Activated T-cell treated with anti-CD3 and anti-CD28 coated beads, Interleukin-2, amount 50 U/mL, for 72 hours (primary cell): ENCODE measurements around the gene RASSF9. TPM values are rescaled to one million over a fixed set of nuclear protein-coding genes. Genes with fewer than 3 reads are reported as not detected.

Experiments
- ATAC-seq, 2 donors: fragments of 150-1000 bp; cut with Tn5 transposase; replicated peaks in 1 of 2; 2 replicates each; pipeline ENCODE4 v1.10.0; 2021; ENCODE audit warnings: moderate library complexity in 2 of 2, mild to moderate bottlenecking in 1 of 2
- DNase-seq, 2 donors: peaks; one replicate each; pipeline ENCODE4 v3.0.0; 2021 to 2022; ENCODE audit warnings: mixed read lengths in 1 of 2
- H3K27ac Mint-ChIP-seq: one replicate; pipeline ENCODE4 v1.8.0; 2022; ENCODE audit warnings: mild to moderate bottlenecking, moderate library complexity, mixed read lengths
- H3K27me3 Mint-ChIP-seq: one replicate; pipeline ENCODE4 v1.8.0; 2022; ENCODE audit warnings: low read depth, mixed read lengths
- H3K36me3 Mint-ChIP-seq, 2 donors: one replicate each; pipeline ENCODE4 v1.8.0; 2022; ENCODE audit warnings: mixed read lengths in 2 of 2, mild to moderate bottlenecking in 1 of 2; ENCODE audit not compliant: insufficient read depth in 2 of 2
- H3K4me1 Mint-ChIP-seq: one replicate; pipeline ENCODE4 v1.8.0; 2022; ENCODE audit warnings: low read depth, mixed read lengths
- H3K4me3 Mint-ChIP-seq, 2 donors: one replicate each; pipeline ENCODE4 v1.8.0; 2022; ENCODE audit warnings: mild to moderate bottlenecking in 2 of 2, mixed read lengths in 2 of 2, moderate library complexity in 2 of 2
- H3K9me3 Mint-ChIP-seq, 2 donors: one replicate each; pipeline ENCODE4 v1.8.0; 2022; ENCODE audit warnings: mixed read lengths in 2 of 2
- total RNA-seq, 2 donors: library from RNA; stranded (reverse); gene quantifications; one replicate each; pipeline ENCODE4 v1.2.3, GENCODE V29; 2022

The RASSF9 gene
- total RNA-seq, 2 donors from 2014 or later: not detected

DNA sequence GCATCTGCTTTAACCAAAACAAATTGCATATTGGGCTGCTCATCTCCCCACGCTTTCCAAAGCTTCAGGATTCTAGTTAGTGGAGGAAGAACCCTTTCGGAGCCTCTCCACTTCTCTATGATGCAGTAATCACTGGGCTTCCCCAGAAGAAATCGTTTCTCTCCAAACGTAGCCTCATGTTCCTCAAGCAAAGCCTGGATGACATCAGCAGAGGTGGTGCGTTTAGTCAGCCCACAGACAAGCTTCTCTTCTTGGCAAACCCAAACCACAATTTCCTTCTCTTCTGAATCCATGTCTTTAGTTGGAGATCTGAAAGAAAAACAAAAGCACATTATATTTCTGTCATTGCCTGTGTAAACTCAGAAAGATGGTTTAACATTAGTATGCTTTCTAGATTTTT lies 30.6 kb downstream of the RASSF9 start:
- H3K36me3 Mint-ChIP-seq: no peaks in the 10 kb centered on the region
- no peaks in the 10 kb centered on the region for H3K4me1 Mint-ChIP-seq
- H3K27ac Mint-ChIP-seq: no peak overlapping the region

DNA sequence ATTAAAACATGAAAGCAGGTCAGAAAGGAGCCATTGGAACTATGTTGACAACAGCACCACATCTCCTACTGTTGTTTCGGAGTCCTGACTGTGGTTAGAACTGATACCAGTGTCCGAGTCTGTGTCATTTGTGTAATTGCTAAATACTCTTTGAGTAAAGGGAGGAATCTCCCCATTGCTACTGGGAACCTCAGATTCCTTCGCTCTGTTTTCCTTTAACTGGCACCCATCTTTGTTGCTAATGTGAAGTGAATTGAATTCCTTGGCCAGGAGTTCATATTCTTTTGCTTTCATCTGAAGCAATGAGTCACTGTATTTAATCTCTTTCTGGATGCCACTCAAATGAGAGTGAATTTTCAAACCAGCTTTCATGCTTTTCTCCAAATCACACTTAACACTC lies 31.5 kb downstream of the RASSF9 start:
- Mint-ChIP-seq H3K27ac (no peak overlapping the region), H3K4me3 (no peak overlapping the region)
- ATAC-seq: no peak

More for the DNA sequence above, 30.6 kb downstream of the RASSF9 start:
- DNase-seq (no peak), ATAC-seq (no peak)
- no peaks in the 10 kb centered on the region for H3K27me3 Mint-ChIP-seq
- no peak overlapping the region for H3K4me3 Mint-ChIP-seq
- no peaks in the 10 kb centered on the region for H3K9me3 Mint-ChIP-seq

DNA sequence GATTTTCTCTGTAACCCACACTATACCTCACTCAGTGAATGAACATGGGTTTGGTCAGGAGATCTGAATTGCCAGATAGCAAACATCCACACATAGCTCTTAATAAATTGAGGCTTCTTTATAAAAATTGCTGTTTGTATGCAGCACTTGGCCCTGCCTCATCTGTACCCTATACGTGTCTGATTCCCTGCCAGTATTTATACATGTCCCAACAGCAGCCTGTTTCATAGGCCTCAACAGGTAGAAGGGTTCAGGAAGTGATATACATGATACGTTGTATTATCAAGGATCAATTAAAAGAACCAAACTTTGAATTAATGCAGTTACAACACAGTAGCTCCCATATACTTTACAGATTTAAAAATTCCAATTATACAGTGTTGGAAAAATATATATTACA lies 32.3 kb downstream of the RASSF9 start:
- no peaks in the 10 kb centered on the region for H3K36me3 Mint-ChIP-seq
- no peaks in the 10 kb centered on the region for H3K27me3 Mint-ChIP-seq
- ATAC-seq: no peak
- H3K9me3 Mint-ChIP-seq: no peaks in the 10 kb centered on the region
- H3K4me3 Mint-ChIP-seq: no peak overlapping the region
- no peak overlapping the region for H3K27ac Mint-ChIP-seq
- H3K4me1 Mint-ChIP-seq: no peaks in the 10 kb centered on the region
- no peak for DNase-seq

More for the DNA sequence above, 31.5 kb downstream of the RASSF9 start:
- Mint-ChIP-seq H3K4me1 (no peaks in the 10 kb centered on the region), H3K9me3 (no peaks in the 10 kb centered on the region), H3K27me3 (no peaks in the 10 kb centered on the region), H3K36me3 (no peaks in the 10 kb centered on the region)
- no peak for DNase-seq

DNA sequence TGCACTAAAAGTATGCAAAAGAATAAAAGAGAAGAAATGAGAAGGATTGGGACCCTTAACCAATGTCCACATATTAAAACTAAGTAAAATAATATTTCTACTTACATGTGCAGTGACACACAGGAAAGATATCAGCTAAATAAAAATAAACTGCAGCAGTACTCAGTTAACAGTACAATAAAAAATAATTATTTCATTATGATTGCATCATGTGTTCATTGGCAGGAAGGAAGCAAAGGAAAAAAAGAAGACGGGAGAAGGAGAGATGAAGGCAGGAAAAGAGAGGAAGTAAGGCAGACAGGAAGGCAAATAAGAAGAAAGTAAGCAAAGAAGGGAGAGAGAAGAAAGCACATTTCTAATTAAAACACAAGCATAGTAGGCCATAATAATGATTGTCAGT lies 33.0 kb downstream of the RASSF9 start:
- no peaks in the 10 kb centered on the region for H3K27me3 Mint-ChIP-seq
- H3K4me1 Mint-ChIP-seq: no peaks in the 10 kb centered on the region
- H3K4me3 Mint-ChIP-seq: no peak overlapping the region
- no peak for DNase-seq
- ATAC-seq: no peak
- no peaks in the 10 kb centered on the region for H3K36me3 Mint-ChIP-seq
- peak overlapping the region; percentile 4 for H3K27ac Mint-ChIP-seq
- no peaks in the 10 kb centered on the region for H3K9me3 Mint-ChIP-seq

DNA sequence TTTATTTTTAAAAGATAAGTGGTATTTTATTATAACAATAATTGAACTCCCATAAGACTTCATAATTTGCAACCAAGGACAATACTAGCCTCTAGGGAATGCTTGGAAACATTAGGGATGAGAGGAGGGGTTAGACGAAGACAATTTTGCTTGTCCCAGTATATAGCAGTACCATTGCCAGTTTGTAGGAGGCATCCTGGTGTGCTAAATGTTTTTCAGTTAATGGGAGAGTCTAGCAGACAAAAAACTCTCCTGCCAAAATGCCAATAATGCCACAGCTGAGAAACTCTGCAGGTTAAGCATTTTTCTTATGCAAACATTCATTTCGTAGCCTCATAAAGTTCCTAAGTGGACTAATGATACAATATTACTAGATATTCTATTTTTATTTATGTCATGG lies 38.1 kb downstream of the RASSF9 start:
- ATAC-seq: no peak
- H3K27me3 Mint-ChIP-seq: no peaks in the 10 kb centered on the region
- no peak overlapping the region for H3K4me3 Mint-ChIP-seq
- H3K27ac Mint-ChIP-seq: no peak overlapping the region
- H3K36me3 Mint-ChIP-seq: no peaks in the 10 kb centered on the region
- no peaks in the 10 kb centered on the region for H3K9me3 Mint-ChIP-seq
- DNase-seq: no peak
- no peaks in the 10 kb centered on the region for H3K4me1 Mint-ChIP-seq

DNA sequence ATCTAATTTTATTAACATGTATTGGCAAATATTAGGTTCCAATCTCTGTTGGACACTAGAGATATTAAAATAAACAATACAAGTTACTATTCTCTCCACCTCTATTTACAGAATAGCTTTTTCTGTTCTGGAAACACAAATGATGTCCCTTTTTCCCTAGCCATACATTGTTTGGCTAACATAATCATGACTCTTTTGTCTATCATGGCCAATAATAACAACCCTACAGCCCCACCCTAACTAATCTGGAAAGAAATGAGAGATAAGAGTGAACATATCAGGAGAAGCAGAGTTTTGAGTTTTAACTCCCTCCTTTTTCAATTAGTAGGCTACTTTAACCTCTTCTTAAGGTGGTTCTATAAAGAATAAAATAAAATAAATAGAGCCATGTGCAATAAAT lies 40.2 kb downstream of the RASSF9 start:
- H3K27ac Mint-ChIP-seq: no peak overlapping the region

DNA sequence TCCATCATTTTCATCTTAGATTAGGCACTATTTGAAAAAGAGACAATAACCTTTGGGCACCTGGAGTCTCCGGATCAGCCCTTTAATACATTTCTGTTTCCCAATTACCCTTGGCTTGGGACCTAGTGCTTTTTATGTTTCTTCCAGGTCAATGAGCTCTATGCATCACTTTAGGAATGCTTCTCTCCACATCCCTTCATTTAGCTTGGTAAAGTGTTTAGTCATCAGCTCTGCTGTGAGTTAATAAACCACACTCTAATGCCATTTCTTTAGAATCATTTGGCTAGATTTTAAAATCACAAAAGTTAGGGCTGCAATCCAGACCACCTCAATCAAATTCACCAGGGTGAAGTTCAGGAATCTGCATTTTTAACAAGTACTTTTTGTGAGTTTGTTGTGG lies 41.7 kb downstream of the RASSF9 start:
- no peak for DNase-seq
- H3K4me3 Mint-ChIP-seq: no peak overlapping the region
- no peaks in the 10 kb centered on the region for H3K36me3 Mint-ChIP-seq
- ATAC-seq: no peak
- no peaks in the 10 kb centered on the region for H3K4me1 Mint-ChIP-seq
- no peaks in the 10 kb centered on the region for H3K27me3 Mint-ChIP-seq
- peaks cover 0 to 2% of the 10 kb centered on the region in 2 donors for H3K9me3 Mint-ChIP-seq
- H3K27ac Mint-ChIP-seq: no peak overlapping the region

More for the DNA sequence above, 40.2 kb downstream of the RASSF9 start:
- DNase-seq (no peak), ATAC-seq (no peak)
- Mint-ChIP-seq H3K4me1 (no peaks in the 10 kb centered on the region), H3K36me3 (no peaks in the 10 kb centered on the region), H3K9me3 (no peaks in the 10 kb centered on the region), H3K4me3 (no peak overlapping the region), H3K27me3 (no peaks in the 10 kb centered on the region)

DNA sequence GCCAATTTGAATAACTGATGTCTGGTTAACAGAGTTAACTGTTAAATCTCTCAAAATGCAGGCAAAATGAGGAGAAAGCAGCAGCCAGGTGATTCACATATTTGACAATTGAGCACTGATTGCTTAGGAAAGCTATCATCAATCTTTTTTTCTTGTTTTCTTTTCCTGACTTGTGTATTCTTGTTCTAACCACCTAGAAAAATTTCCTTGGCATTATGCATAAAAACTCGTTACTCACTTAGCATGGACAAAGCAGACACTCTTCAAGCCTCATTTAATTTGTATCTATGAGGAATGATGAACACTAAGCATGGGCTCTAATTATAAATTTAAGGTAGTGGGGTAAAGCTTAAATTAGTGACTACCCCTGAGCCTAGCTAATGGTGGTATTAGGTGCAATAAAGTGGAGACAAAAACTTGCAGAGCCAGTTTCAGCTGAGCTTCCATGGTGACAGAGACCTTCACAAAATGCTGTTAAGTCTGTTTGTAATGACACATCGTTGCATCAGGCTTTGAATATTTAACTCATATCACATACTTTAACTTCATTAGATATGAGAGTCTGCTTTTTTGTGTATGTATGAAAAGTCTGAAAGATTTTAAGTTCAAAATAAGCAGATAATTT lies 52.0 kb downstream of the RASSF9 start:
- no peaks in the 10 kb centered on the region for H3K27me3 Mint-ChIP-seq
- no peak overlapping the region for H3K27ac Mint-ChIP-seq
- no peaks in the 10 kb centered on the region for H3K4me1 Mint-ChIP-seq
- no peak for DNase-seq
- H3K9me3 Mint-ChIP-seq: peaks cover 6% of the 10 kb centered on the region in 2 donors
- no peak for ATAC-seq
- H3K36me3 Mint-ChIP-seq: no peaks in the 10 kb centered on the region
- no peak overlapping the region for H3K4me3 Mint-ChIP-seq

DNA sequence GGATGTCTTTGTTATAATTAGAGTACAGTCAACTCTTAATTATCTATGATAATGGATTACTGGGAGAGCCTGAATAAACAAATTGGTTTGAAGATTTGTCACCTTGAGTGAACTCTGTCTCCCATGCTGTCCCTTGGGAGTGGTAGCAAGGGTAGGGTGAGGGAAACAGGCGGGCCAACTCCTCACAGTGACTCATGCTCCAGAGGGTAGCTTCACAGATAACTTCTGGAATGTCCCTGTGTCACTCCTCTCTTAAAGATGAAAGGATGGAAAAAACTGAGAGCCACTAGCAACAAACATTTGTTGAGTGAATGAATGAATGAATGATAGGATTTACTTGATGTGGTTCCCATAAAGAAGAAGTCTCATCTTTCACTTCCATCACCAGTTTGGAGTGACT lies 53.5 kb downstream of the RASSF9 start:
- Mint-ChIP-seq H3K27me3 (no peaks in the 10 kb centered on the region), H3K9me3 (peaks cover 5 to 6% of the 10 kb centered on the region in 2 donors), H3K4me3 (no peak overlapping the region), H3K27ac (no peak overlapping the region), H3K36me3 (no peaks in the 10 kb centered on the region), H3K4me1 (no peaks in the 10 kb centered on the region)
- DNase-seq: no peak
- no peak for ATAC-seq

DNA sequence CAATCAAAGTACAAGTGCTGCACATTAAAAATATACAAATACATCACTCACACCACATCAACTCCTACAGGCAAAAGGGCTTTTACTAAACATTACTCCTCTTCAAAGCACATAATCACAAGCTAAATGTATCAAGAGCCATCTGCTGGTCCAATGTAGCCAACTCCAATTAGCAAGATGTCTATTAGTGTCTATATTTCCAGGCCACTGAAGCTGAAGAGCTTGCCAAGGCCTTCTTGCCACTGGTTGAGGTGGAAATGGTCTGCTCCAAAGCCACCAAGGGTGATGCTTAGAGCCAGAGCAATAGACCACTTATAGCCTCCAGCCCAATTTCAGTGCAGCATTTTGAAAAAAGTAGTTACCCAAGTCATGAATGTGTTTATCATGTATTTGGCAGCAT lies 54.4 kb downstream of the RASSF9 start:
- H3K9me3 Mint-ChIP-seq: peaks cover 5 to 6% of the 10 kb centered on the region in 2 donors
- H3K27me3 Mint-ChIP-seq: no peaks in the 10 kb centered on the region
- no peak overlapping the region for H3K4me3 Mint-ChIP-seq
- no peaks in the 10 kb centered on the region for H3K36me3 Mint-ChIP-seq
- H3K4me1 Mint-ChIP-seq: no peaks in the 10 kb centered on the region
- H3K27ac Mint-ChIP-seq: no peak overlapping the region
- ATAC-seq: no peak
- DNase-seq: no peak

DNA sequence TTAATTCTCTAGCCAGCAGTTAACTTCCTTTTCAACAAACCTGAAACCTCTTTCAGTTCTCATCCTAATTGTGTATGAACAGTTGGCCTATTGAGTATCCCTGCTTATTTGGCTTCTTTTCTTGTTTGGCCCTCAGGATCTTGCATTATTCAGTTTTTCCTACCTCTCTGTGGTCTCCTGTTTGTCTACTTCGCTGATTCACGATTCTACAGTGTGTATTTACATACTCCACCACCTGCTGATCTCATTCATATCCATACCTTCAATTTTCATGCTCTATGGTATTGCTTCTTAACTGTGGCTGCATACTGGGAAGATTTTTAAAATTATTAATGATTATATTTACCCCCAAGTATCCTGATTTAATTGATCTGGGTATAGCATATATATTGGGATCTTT lies 56.4 kb downstream of the RASSF9 start:
- peaks cover 2 to 6% of the 10 kb centered on the region in 2 donors for H3K9me3 Mint-ChIP-seq
- no peak overlapping the region for H3K4me3 Mint-ChIP-seq
- H3K4me1 Mint-ChIP-seq: no peaks in the 10 kb centered on the region
- H3K27me3 Mint-ChIP-seq: no peaks in the 10 kb centered on the region
- DNase-seq (no peak), ATAC-seq (no peak)
- no peak overlapping the region for H3K27ac Mint-ChIP-seq
- no peaks in the 10 kb centered on the region for H3K36me3 Mint-ChIP-seq

DNA sequence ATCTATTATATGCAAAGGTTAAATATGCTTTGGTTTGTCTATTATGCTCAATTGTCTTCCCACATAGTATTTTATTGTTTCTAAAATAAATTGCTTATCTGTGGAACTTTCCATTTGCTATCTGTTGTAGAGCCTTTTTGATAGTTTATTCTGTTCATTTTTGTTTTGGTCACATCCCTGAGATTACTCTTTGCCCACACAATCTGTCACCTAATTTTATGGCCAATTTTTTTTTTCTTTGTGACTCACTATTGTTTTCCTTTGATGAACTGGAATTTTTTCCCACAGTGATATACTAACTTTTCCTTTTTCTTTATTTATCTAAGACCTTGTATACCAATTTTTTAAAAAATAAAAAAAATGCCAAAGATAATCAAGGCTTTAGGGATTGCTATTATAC lies 61.1 kb downstream of the RASSF9 start:
- Mint-ChIP-seq H3K4me1 (no peaks in the 10 kb centered on the region), H3K4me3 (no peak overlapping the region), H3K9me3 (peaks cover 11% of the 10 kb centered on the region in 2 donors), H3K36me3 (no peaks in the 10 kb centered on the region), H3K27ac (no peak overlapping the region), H3K27me3 (no peaks in the 10 kb centered on the region)
- DNase-seq: no peak
- no peak for ATAC-seq

DNA sequence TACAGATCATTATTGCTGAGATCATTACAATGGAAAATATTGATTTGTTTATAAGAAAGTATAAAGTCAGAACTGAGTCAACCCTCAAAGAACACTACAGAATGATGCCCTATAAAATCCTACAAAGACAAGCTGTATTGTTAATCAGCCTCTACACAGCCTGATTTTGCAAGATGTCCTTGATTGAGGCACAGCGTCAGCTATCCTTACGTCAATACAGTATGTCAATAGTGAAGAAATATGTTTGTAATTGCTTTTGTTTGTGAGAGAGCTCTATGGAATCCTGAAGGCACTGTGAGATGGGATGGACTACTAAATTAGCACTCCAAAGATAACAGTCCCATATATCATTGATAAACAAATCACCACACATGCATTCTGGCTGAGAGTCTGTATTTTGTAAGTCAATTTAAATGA lies 70.7 kb downstream of the RASSF9 start:
- DNase-seq: no peak
- Mint-ChIP-seq H3K9me3 (peaks cover 0 to 4% of the 10 kb centered on the region in 2 donors), H3K4me1 (no peaks in the 10 kb centered on the region), H3K27ac (no peak overlapping the region), H3K36me3 (no peaks in the 10 kb centered on the region), H3K4me3 (no peak overlapping the region), H3K27me3 (no peaks in the 10 kb centered on the region)
- ATAC-seq: no peak

DNA sequence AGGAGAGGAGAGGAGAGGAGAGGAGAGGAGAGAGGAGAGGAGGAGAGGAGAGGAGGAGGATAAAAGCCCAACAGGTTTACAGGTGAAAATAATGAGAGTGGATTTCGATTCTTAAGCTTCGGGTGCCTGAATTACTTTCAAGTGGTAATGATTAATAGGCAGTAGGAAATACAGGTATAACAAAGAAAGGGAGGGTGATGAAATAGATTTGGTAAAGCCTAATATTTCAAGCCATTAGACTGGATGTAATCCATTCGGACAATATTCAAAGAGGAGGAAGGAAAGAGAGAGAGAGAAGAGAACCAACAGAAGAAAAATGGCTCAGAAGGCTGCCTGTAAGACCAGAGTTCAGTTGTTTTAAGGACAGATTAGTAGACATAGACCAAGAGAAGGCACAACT lies 76.6 kb downstream of the RASSF9 start:
- Mint-ChIP-seq H3K27me3 (no peaks in the 10 kb centered on the region), H3K4me3 (no peak overlapping the region)
- ATAC-seq: no peak

More for the DNA sequence above, 76.6 kb downstream of the RASSF9 start:
- no peak for DNase-seq
- no peak overlapping the region for H3K27ac Mint-ChIP-seq
- peaks cover 5 to 8% of the 10 kb centered on the region in 2 donors for H3K9me3 Mint-ChIP-seq
- no peaks in the 10 kb centered on the region for H3K4me1 Mint-ChIP-seq
- H3K36me3 Mint-ChIP-seq: no peaks in the 10 kb centered on the region
